ENCODE results near the gene SLC47A1.

DNA sequence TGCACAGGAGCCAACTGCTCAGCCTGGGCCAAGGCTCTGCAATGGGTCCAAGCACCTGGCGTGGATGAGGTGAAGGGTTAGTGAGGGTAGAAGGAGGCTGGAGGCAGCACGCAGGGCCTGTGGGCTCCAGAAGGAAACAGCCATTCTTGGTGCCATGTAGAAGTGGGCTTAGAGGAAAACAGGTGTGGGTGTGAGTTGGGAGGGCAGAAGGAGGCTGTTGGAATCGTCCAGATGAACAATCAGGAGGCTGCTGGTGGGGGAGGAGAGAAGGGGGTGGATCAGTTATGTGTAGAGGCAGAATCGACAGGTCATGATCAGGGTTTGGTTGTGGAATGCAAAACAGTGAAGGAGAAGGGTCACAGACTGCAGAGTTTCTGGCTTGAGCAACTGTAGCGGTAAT, 63.2 kb downstream of the SLC47A1 start:
- TF ChIP-seq CTCF (IDR thresholded peaks at IDR 0.05) (no peak), POLR2AphosphoS5 (IDR thresholded peaks at IDR 0.05) (no peak), EP300 (IDR thresholded peaks at IDR 0.05; ENCODE audit: low read depth) (no peak), POLR2A (IDR thresholded peaks at IDR 0.05) (no peak)
